GM23338 (cell line): ENCODE measurements around the gene RAD51B. TPM values are rescaled to one million over a fixed set of nuclear protein-coding genes. Genes with fewer than 3 reads are reported as not detected.

ENCODE experiments used
- CREB1 ChIP-seq: fragments of 250-450 bp; sonication (Bioruptor Pico); IDR thresholded peaks from 2 replicates; pipeline ENCODE4 v1.5.0; 2020; ENCODE audit warnings: low read depth, mild to moderate bottlenecking, moderate library complexity
- polyA plus RNA-seq: library from polyadenylated mRNA; unstranded; fragments of >200 nt; fragmentation: Nextera tagmentation; extraction: Ambion mirVana; gene quantifications from 2 replicates; pipeline ENCODE4 v1.2.1, GENCODE V29; 2016
- total RNA-seq: library from RNA; depleted of rRNA; stranded (reverse); fragments of >200 nt; shearing (Covaris generic); gene quantifications from 2 replicates; pipeline ENCODE4 v1.2.3, GENCODE V29; 2014
- TF ChIP-seq, protein P1 (sequence below): IDR thresholded peaks from one replicate; pipeline ENCODE4 v1.6.1; 2018; ENCODE audit warnings: antibody characterized with exemption; ENCODE audit not compliant: unreplicated experiment
- TF ChIP-seq, protein P2 (sequence below): fragments of 250-450 bp; sonication (Bioruptor Pico); IDR thresholded peaks from 2 replicates; pipeline ENCODE4 v1.5.0; 2020; ENCODE audit warnings: mild to moderate bottlenecking, moderate library complexity
- TF ChIP-seq, protein P3 (sequence below), 2 experiments: fragments of 200-600 bp in 1 of 2; sonication (generic) in 1 of 2; conservative IDR thresholded peaks; 2 replicates each; pipeline versions ENCODE4 v1.5.1 to v1.6.1; 2016 to 2017; ENCODE audit warnings: antibody characterized with exemption in 2 of 2, low read depth in 2 of 2, mild to moderate bottlenecking in 2 of 2, moderate library complexity in 1 of 2

Gene RAD51B
- total and polyA plus RNA-seq, 2 experiments from 2014 or later = 15.7 to 29.1 TPM

DNA sequence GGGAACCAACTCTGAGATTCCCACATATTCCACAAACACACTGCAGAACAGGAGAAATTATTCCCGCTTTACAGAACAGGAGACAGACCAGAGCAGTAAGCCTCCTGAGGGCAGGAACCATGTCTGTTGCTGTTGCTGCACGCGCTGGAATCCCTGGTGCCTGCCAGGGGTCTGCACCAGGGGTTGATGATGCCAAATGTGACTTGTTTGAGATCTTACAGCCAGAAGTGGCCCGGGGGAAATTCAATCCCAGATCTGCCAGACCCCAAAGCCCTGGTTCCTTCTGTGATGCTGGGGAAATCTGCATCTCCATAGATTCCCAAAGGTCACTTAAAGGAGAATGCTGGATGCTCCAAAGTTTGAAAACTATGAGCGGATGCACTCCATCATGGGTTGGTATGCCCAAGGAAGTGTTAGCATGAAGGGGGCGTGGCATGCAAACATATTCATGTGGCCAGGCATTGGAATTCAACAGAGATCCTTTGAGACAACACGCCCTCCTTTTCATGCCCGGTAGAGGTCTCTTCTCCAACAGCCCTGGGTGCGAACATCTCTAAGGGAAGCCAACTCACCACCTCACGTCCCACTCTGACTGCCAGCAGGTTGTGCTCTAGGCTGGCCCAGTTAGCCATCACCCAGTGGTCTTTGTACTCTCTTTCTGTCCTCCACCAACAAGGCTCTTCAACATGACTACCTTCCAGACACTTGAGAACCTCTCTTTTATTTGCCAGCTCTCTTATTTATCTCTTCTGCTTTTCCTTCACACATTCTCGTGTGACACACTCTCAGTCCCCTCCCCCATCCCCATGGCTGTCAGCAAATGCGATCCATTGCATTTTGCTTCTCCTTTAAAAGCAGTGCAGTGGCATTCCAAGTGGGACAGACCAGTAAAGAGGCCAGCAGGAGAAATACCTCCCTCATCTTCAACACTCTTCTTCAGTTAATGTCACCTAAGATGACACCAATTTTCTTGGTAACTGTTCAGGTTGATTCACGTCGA, 841.9 kb downstream of the RAD51B start (continued):
- TF ChIP-seq, protein P1, sequence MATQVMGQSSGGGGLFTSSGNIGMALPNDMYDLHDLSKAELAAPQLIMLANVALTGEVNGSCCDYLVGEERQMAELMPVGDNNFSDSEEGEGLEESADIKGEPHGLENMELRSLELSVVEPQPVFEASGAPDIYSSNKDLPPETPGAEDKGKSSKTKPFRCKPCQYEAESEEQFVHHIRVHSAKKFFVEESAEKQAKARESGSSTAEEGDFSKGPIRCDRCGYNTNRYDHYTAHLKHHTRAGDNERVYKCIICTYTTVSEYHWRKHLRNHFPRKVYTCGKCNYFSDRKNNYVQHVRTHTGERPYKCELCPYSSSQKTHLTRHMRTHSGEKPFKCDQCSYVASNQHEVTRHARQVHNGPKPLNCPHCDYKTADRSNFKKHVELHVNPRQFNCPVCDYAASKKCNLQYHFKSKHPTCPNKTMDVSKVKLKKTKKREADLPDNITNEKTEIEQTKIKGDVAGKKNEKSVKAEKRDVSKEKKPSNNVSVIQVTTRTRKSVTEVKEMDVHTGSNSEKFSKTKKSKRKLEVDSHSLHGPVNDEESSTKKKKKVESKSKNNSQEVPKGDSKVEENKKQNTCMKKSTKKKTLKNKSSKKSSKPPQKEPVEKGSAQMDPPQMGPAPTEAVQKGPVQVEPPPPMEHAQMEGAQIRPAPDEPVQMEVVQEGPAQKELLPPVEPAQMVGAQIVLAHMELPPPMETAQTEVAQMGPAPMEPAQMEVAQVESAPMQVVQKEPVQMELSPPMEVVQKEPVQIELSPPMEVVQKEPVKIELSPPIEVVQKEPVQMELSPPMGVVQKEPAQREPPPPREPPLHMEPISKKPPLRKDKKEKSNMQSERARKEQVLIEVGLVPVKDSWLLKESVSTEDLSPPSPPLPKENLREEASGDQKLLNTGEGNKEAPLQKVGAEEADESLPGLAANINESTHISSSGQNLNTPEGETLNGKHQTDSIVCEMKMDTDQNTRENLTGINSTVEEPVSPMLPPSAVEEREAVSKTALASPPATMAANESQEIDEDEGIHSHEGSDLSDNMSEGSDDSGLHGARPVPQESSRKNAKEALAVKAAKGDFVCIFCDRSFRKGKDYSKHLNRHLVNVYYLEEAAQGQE = no peak
- TF ChIP-seq, protein P2, sequence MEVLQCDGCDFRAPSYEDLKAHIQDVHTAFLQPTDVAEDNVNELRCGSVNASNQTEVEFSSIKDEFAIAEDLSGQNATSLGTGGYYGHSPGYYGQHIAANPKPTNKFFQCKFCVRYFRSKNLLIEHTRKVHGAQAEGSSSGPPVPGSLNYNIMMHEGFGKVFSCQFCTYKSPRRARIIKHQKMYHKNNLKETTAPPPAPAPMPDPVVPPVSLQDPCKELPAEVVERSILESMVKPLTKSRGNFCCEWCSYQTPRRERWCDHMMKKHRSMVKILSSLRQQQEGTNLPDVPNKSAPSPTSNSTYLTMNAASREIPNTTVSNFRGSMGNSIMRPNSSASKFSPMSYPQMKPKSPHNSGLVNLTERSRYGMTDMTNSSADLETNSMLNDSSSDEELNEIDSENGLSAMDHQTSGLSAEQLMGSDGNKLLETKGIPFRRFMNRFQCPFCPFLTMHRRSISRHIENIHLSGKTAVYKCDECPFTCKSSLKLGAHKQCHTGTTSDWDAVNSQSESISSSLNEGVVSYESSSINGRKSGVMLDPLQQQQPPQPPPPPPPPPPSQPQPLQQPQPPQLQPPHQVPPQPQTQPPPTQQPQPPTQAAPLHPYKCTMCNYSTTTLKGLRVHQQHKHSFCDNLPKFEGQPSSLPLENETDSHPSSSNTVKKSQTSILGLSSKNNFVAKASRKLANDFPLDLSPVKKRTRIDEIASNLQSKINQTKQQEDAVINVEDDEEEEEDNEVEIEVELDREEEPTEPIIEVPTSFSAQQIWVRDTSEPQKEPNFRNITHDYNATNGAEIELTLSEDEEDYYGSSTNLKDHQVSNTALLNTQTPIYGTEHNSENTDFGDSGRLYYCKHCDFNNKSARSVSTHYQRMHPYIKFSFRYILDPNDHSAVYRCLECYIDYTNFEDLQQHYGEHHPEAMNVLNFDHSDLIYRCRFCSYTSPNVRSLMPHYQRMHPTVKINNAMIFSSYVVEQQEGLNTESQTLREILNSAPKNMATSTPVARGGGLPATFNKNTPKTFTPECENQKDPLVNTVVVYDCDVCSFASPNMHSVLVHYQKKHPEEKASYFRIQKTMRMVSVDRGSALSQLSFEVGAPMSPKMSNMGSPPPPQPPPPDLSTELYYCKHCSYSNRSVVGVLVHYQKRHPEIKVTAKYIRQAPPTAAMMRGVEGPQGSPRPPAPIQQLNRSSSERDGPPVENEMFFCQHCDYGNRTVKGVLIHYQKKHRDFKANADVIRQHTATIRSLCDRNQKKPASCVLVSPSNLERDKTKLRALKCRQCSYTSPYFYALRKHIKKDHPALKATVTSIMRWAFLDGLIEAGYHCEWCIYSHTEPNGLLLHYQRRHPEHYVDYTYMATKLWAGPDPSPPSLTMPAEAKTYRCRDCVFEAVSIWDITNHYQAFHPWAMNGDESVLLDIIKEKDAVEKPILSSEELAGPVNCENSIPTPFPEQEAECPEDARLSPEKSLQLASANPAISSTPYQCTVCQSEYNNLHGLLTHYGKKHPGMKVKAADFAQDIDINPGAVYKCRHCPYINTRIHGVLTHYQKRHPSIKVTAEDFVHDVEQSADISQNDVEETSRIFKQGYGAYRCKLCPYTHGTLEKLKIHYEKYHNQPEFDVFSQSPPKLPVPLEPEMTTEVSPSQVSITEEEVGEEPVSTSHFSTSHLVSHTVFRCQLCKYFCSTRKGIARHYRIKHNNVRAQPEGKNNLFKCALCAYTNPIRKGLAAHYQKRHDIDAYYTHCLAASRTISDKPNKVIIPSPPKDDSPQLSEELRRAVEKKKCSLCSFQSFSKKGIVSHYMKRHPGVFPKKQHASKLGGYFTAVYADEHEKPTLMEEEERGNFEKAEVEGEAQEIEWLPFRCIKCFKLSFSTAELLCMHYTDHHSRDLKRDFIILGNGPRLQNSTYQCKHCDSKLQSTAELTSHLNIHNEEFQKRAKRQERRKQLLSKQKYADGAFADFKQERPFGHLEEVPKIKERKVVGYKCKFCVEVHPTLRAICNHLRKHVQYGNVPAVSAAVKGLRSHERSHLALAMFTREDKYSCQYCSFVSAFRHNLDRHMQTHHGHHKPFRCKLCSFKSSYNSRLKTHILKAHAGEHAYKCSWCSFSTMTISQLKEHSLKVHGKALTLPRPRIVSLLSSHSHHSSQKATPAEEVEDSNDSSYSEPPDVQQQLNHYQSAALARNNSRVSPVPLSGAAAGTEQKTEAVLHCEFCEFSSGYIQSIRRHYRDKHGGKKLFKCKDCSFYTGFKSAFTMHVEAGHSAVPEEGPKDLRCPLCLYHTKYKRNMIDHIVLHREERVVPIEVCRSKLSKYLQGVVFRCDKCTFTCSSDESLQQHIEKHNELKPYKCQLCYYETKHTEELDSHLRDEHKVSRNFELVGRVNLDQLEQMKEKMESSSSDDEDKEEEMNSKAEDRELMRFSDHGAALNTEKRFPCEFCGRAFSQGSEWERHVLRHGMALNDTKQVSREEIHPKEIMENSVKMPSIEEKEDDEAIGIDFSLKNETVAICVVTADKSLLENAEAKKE (CRISPR knock-in tag) = no peak
- TF ChIP-seq, protein P3, sequence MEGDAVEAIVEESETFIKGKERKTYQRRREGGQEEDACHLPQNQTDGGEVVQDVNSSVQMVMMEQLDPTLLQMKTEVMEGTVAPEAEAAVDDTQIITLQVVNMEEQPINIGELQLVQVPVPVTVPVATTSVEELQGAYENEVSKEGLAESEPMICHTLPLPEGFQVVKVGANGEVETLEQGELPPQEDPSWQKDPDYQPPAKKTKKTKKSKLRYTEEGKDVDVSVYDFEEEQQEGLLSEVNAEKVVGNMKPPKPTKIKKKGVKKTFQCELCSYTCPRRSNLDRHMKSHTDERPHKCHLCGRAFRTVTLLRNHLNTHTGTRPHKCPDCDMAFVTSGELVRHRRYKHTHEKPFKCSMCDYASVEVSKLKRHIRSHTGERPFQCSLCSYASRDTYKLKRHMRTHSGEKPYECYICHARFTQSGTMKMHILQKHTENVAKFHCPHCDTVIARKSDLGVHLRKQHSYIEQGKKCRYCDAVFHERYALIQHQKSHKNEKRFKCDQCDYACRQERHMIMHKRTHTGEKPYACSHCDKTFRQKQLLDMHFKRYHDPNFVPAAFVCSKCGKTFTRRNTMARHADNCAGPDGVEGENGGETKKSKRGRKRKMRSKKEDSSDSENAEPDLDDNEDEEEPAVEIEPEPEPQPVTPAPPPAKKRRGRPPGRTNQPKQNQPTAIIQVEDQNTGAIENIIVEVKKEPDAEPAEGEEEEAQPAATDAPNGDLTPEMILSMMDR (conservative IDR thresholded peaks at IDR 0.05; ENCODE audit: low read depth in 2 of 2) = no peak
- no peak for TF ChIP-seq CREB1
